ENCODE measurements around the gene CXCR3.
"Not testable (repeated sequence)": the region's sequence is repeated elsewhere in the genome, so short reads cannot be mapped to it uniquely, and the experiment has no call there.

Gene CXCR3

GRCh38 chrX:71619193-71619592 lies 882 bp upstream of the CXCR3 start:
- Histone ChIP-seq H3K27me3 (ENCODE audit: control insufficient read depth, insufficient read depth, low read length) (no peaks in the 10 kb centered on the region), H3K36me3 (ENCODE audit: insufficient read depth, low read length) (peaks cover 7% of the 10 kb centered on the region), H3K4me2 (ENCODE audit: low read length) (no peak overlapping the region), H3K9me3 (replicated peaks; ENCODE audit: low read length) (no peaks in the 10 kb centered on the region), H3K9ac (ENCODE audit: low read depth, low read length) (no peak overlapping the region), H3K4me3 (ENCODE audit: low read length) (no peak overlapping the region), H3K4me1 (ENCODE audit: control insufficient read depth, insufficient read depth, low read length) (peaks cover 10% of the 10 kb centered on the region)

GRCh38 chrX:71618787-71619186 lies 476 bp upstream of the CXCR3 start:
- no peak overlapping the region for H3K9ac ChIP-seq (ENCODE audit: low read depth, low read length)
- no peak overlapping the region for H3K4me3 ChIP-seq (ENCODE audit: low read length)
- H3K36me3 ChIP-seq (ENCODE audit: insufficient read depth, low read length), result peaks cover 7% of the 10 kb centered on the region
- H3K4me1 ChIP-seq (ENCODE audit: control insufficient read depth, insufficient read depth, low read length), result peaks cover 10% of the 10 kb centered on the region
- no peaks in the 10 kb centered on the region for H3K27me3 ChIP-seq (ENCODE audit: control insufficient read depth, insufficient read depth, low read length)
- no peaks in the 10 kb centered on the region for H3K9me3 ChIP-seq (replicated peaks; ENCODE audit: low read length)
- no peak overlapping the region for H3K4me2 ChIP-seq (ENCODE audit: low read length)

- peaks cover 7% of the 10 kb centered on the region for H3K4me1 ChIP-seq (ENCODE audit: control insufficient read depth, insufficient read depth, low read length)
- H3K4me3 ChIP-seq (ENCODE audit: low read length), result no peak overlapping the region
- H3K9ac ChIP-seq (ENCODE audit: low read depth, low read length), result no peak overlapping the region
- no peak overlapping the region for H3K4me2 ChIP-seq (ENCODE audit: low read length)
- peaks cover 12% of the 10 kb centered on the region for H3K36me3 ChIP-seq (ENCODE audit: insufficient read depth, low read length)
- no peaks in the 10 kb centered on the region for H3K9me3 ChIP-seq (replicated peaks; ENCODE audit: low read length)
- H3K27me3 ChIP-seq (ENCODE audit: control insufficient read depth, insufficient read depth, low read length), result no peaks in the 10 kb centered on the region
Observed at GRCh38 chrX:71617742-71618141, 569 bp downstream of the CXCR3 start.

GRCh38 chrX:71616672-71617529 lies 1.4 kb downstream of the CXCR3 start:
- Histone ChIP-seq H3K4me2 (ENCODE audit: low read length) (no peak overlapping the region), H3K9me3 (replicated peaks; ENCODE audit: low read length) (no peaks in the 10 kb centered on the region), H3K36me3 (ENCODE audit: insufficient read depth, low read length) (peaks cover 17% of the 10 kb centered on the region), H3K4me1 (ENCODE audit: control insufficient read depth, insufficient read depth, low read length) (no peaks in the 10 kb centered on the region), H3K27me3 (ENCODE audit: control insufficient read depth, insufficient read depth, low read length) (no peaks in the 10 kb centered on the region), H3K9ac (ENCODE audit: low read depth, low read length) (no peak overlapping the region), H3K4me3 (ENCODE audit: low read length) (no peak overlapping the region)

- H3K9me3 ChIP-seq (replicated peaks; ENCODE audit: low read length), result no peaks in the 10 kb centered on the region
- H3K4me3 ChIP-seq (ENCODE audit: low read length), result no peak overlapping the region
- no peaks in the 10 kb centered on the region for H3K4me1 ChIP-seq (ENCODE audit: control insufficient read depth, insufficient read depth, low read length)
- no peaks in the 10 kb centered on the region for H3K27me3 ChIP-seq (ENCODE audit: control insufficient read depth, insufficient read depth, low read length)
- H3K4me2 ChIP-seq (ENCODE audit: low read length), result no peak overlapping the region
- no peak overlapping the region for H3K9ac ChIP-seq (ENCODE audit: low read depth, low read length)
- peaks cover 20% of the 10 kb centered on the region for H3K36me3 ChIP-seq (ENCODE audit: insufficient read depth, low read length)
Observed at GRCh38 chrX:71615954-71616353, 2.4 kb downstream of the CXCR3 start.

- Histone ChIP-seq H3K36me3 (ENCODE audit: insufficient read depth, low read length) (peaks cover 22% of the 10 kb centered on the region), H3K4me2 (ENCODE audit: low read length) (no peak overlapping the region), H3K27me3 (ENCODE audit: control insufficient read depth, insufficient read depth, low read length) (no peaks in the 10 kb centered on the region), H3K9me3 (replicated peaks; ENCODE audit: low read length) (no peaks in the 10 kb centered on the region), H3K9ac (ENCODE audit: low read depth, low read length) (no peak overlapping the region), H3K4me1 (ENCODE audit: control insufficient read depth, insufficient read depth, low read length) (no peaks in the 10 kb centered on the region), H3K4me3 (ENCODE audit: low read length) (no peak overlapping the region)
Observed at GRCh38 chrX:71615056-71615455, 3.3 kb downstream of the CXCR3 start.

- H3K4me2 ChIP-seq (ENCODE audit: low read length), result no peak overlapping the region
- no peak overlapping the region for H3K9ac ChIP-seq (ENCODE audit: low read depth, low read length)
- H3K4me1 ChIP-seq (ENCODE audit: control insufficient read depth, insufficient read depth, low read length), result no peaks in the 10 kb centered on the region
- H3K36me3 ChIP-seq (ENCODE audit: insufficient read depth, low read length), result peaks cover 37% of the 10 kb centered on the region
- no peaks in the 10 kb centered on the region for H3K9me3 ChIP-seq (replicated peaks; ENCODE audit: low read length)
- no peak overlapping the region for H3K4me3 ChIP-seq (ENCODE audit: low read length)
- no peaks in the 10 kb centered on the region for H3K27me3 ChIP-seq (ENCODE audit: control insufficient read depth, insufficient read depth, low read length)
Observed at GRCh38 chrX:71612256-71612655, 6.1 kb downstream of the CXCR3 start.

- H3K9me3 ChIP-seq (replicated peaks; ENCODE audit: low read length); H3K4me3 ChIP-seq (ENCODE audit: low read length); H3K9ac ChIP-seq (ENCODE audit: low read depth, low read length); H3K4me1 ChIP-seq (ENCODE audit: control insufficient read depth, insufficient read depth, low read length); H3K4me2 ChIP-seq (ENCODE audit: low read length); H3K27me3 ChIP-seq (ENCODE audit: control insufficient read depth, insufficient read depth, low read length): not testable (repeated sequence)
- H3K36me3 ChIP-seq (ENCODE audit: insufficient read depth, low read length), result peaks cover 42% of the 10 kb centered on the region
Observed at GRCh38 chrX:71611736-71612135, 6.6 kb downstream of the CXCR3 start.

GRCh38 chrX:71609095-71609750 lies 9.1 kb downstream of the CXCR3 start:
- Histone ChIP-seq H3K9ac (ENCODE audit: low read depth, low read length) (no peak overlapping the region), H3K4me3 (ENCODE audit: low read length) (no peak overlapping the region), H3K4me2 (ENCODE audit: low read length) (no peak overlapping the region), H3K4me1 (ENCODE audit: control insufficient read depth, insufficient read depth, low read length) (no peaks in the 10 kb centered on the region), H3K36me3 (ENCODE audit: insufficient read depth, low read length) (peaks cover 59% of the 10 kb centered on the region), H3K27me3 (ENCODE audit: control insufficient read depth, insufficient read depth, low read length) (no peaks in the 10 kb centered on the region), H3K9me3 (replicated peaks; ENCODE audit: low read length) (no peaks in the 10 kb centered on the region)

- peaks cover 64% of the 10 kb centered on the region for H3K36me3 ChIP-seq (ENCODE audit: insufficient read depth, low read length)
- no peak overlapping the region for H3K4me2 ChIP-seq (ENCODE audit: low read length)
- no peak overlapping the region for H3K4me3 ChIP-seq (ENCODE audit: low read length)
- no peak overlapping the region for H3K9ac ChIP-seq (ENCODE audit: low read depth, low read length)
- no peaks in the 10 kb centered on the region for H3K9me3 ChIP-seq (replicated peaks; ENCODE audit: low read length)
- no peaks in the 10 kb centered on the region for H3K4me1 ChIP-seq (ENCODE audit: control insufficient read depth, insufficient read depth, low read length)
- H3K27me3 ChIP-seq (ENCODE audit: control insufficient read depth, insufficient read depth, low read length), result no peaks in the 10 kb centered on the region
Observed at GRCh38 chrX:71607488-71607887, 10.8 kb downstream of the CXCR3 start.

GRCh38 chrX:71606536-71607216 lies 11.6 kb downstream of the CXCR3 start:
- Histone ChIP-seq H3K9ac (ENCODE audit: low read depth, low read length) (no peak overlapping the region), H3K27me3 (ENCODE audit: control insufficient read depth, insufficient read depth, low read length) (no peaks in the 10 kb centered on the region), H3K4me3 (ENCODE audit: low read length) (no peak overlapping the region), H3K4me2 (ENCODE audit: low read length) (no peak overlapping the region), H3K9me3 (replicated peaks; ENCODE audit: low read length) (no peaks in the 10 kb centered on the region), H3K36me3 (ENCODE audit: insufficient read depth, low read length) (peaks cover 63% of the 10 kb centered on the region), H3K4me1 (ENCODE audit: control insufficient read depth, insufficient read depth, low read length) (no peaks in the 10 kb centered on the region)

Data from skeletal muscle satellite cell (primary cell).